ENCODE results near the gene ZNF827. TPM values are rescaled to one million over a fixed set of nuclear protein-coding genes. Genes with fewer than 3 reads are reported as not detected.

The ZNF827 gene
- polyA plus RNA-seq, 1 donor from 2014 or later, result 12.1 TPM

GRCh38 chr4:145883101-145883694 is 55.4 kb downstream of the ZNF827 start:
- Histone ChIP-seq H2AFZ (ENCODE audit: low read depth, low read length) (no peak overlapping the region), H3K4me2 (ENCODE audit: low read length) (no peak overlapping the region), H3K9me2 (ENCODE audit: insufficient read depth, low read length) (no peaks in the 10 kb centered on the region), H3K79me2 (replicated peaks; ENCODE audit: insufficient read depth, low read length) (peaks cover 12% of the 10 kb centered on the region), H3K9me3 (ENCODE audit: low read length) (no peaks in the 10 kb centered on the region), H3K27ac (ENCODE audit: low read length) (no peak overlapping the region), H3K27me3 (ENCODE audit: insufficient read depth, low read depth, low read length) (no peaks in the 10 kb centered on the region), H3K4me3 (ENCODE audit: low read length) (no peak overlapping the region), H3K9ac (ENCODE audit: low read length) (no peak overlapping the region), H3F3A (ENCODE audit: insufficient read depth, low read length, poor library complexity, severe bottlenecking) (no peaks in the 10 kb centered on the region), H3K36me3 (ENCODE audit: insufficient read depth, low read length) (peaks cover 26% of the 10 kb centered on the region), H4K20me1 (ENCODE audit: insufficient read depth) (peaks cover 8% of the 10 kb centered on the region)
- no peak for TF ChIP-seq EZH2 (IDR thresholded peaks at IDR 0.05; ENCODE audit: borderline replicate concordance, insufficient read depth, low read length, poor library complexity, severe bottlenecking)
- TF ChIP-seq REST (IDR thresholded peaks at IDR 0.05; ENCODE audit: borderline replicate concordance), result no peak
- TF ChIP-seq SMC3 (conservative IDR thresholded peaks at IDR 0.05; ENCODE audit: poor library complexity), result no peak
- no peak for TF ChIP-seq EP300 (conservative IDR thresholded peaks at IDR 0.05; ENCODE audit: poor library complexity, severe bottlenecking)
- no peak for TF ChIP-seq POLR2AphosphoS5 (IDR thresholded peaks at IDR 0.05)
- TF ChIP-seq CTCF (IDR thresholded peaks at IDR 0.05; ENCODE audit: poor library complexity, severe bottlenecking), result no peak
- no peak for TF ChIP-seq RAD21 (conservative IDR thresholded peaks at IDR 0.05)

GRCh38 chr4:145882604-145883003 is 56.0 kb downstream of the ZNF827 start:
- Histone ChIP-seq H3K36me3 (ENCODE audit: insufficient read depth, low read length) (peaks cover 26% of the 10 kb centered on the region), H3K9ac (ENCODE audit: low read length) (no peak overlapping the region)

More at GRCh38 chr4:145882604-145883003, 56.0 kb downstream of the ZNF827 start:
- TF ChIP-seq MXI1 (conservative IDR thresholded peaks at IDR 0.05; ENCODE audit: poor library complexity, severe bottlenecking) (no peak), EZH2 (IDR thresholded peaks at IDR 0.05; ENCODE audit: borderline replicate concordance, insufficient read depth, low read length, poor library complexity, severe bottlenecking) (no peak), REST (IDR thresholded peaks at IDR 0.05; ENCODE audit: borderline replicate concordance) (no peak), POLR2AphosphoS5 (IDR thresholded peaks at IDR 0.05) (no peak), EP300 (conservative IDR thresholded peaks at IDR 0.05; ENCODE audit: poor library complexity, severe bottlenecking) (no peak), CTCF (IDR thresholded peaks at IDR 0.05; ENCODE audit: poor library complexity, severe bottlenecking) (no peak), TAF1 (IDR thresholded peaks at IDR 0.05; ENCODE audit: low read depth) (no peak)
- Histone ChIP-seq H3F3A (ENCODE audit: insufficient read depth, low read length, poor library complexity, severe bottlenecking) (no peaks in the 10 kb centered on the region), H3K9me2 (ENCODE audit: insufficient read depth, low read length) (no peaks in the 10 kb centered on the region), H3K27me3 (ENCODE audit: insufficient read depth, low read depth, low read length) (no peaks in the 10 kb centered on the region), H3K4me3 (ENCODE audit: low read length) (no peak overlapping the region), H3K27ac (ENCODE audit: low read length) (no peak overlapping the region), H3K9me3 (ENCODE audit: low read length) (no peaks in the 10 kb centered on the region), H2AFZ (ENCODE audit: low read depth, low read length) (no peak overlapping the region), H3K79me2 (replicated peaks; ENCODE audit: insufficient read depth, low read length) (peaks cover 12% of the 10 kb centered on the region), H3K4me2 (ENCODE audit: low read length) (no peak overlapping the region), H4K20me1 (ENCODE audit: insufficient read depth) (peaks cover 8% of the 10 kb centered on the region)

Measured in neural cell (in vitro differentiated cells).